ENCODE results near the gene POU4F3. TPM values are rescaled to one million over a fixed set of nuclear protein-coding genes. Genes with fewer than 3 reads are reported as not detected.

POU4F3 gene
- total RNA-seq, 2 donors from 2014 or later = not detected

- ATAC-seq (ENCODE audit: insufficient number of reproducible peaks, low FRiP score, low read depth) = no peak
- Histone ChIP-seq H3K4me3 (no peak overlapping the region), H3K27me3 (replicated peaks; ENCODE audit: insufficient read depth) (no peaks in the 10 kb centered on the region), H3K9me3 (no peaks in the 10 kb centered on the region), H3K36me3 (no peaks in the 10 kb centered on the region), H3K4me1 (ENCODE audit: control insufficient read depth in 1 of 2, low read depth in 2 of 2) (no peaks in the 10 kb centered on the region), H3K27ac (no peak overlapping the region)
- TF ChIP-seq, protein P1, sequence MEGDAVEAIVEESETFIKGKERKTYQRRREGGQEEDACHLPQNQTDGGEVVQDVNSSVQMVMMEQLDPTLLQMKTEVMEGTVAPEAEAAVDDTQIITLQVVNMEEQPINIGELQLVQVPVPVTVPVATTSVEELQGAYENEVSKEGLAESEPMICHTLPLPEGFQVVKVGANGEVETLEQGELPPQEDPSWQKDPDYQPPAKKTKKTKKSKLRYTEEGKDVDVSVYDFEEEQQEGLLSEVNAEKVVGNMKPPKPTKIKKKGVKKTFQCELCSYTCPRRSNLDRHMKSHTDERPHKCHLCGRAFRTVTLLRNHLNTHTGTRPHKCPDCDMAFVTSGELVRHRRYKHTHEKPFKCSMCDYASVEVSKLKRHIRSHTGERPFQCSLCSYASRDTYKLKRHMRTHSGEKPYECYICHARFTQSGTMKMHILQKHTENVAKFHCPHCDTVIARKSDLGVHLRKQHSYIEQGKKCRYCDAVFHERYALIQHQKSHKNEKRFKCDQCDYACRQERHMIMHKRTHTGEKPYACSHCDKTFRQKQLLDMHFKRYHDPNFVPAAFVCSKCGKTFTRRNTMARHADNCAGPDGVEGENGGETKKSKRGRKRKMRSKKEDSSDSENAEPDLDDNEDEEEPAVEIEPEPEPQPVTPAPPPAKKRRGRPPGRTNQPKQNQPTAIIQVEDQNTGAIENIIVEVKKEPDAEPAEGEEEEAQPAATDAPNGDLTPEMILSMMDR (IDR thresholded peaks at IDR 0.05) = no peak
- no peak for DNase-seq (ENCODE audit: low spot score)
These were observed 8.9 kb upstream of the POU4F3 start for GRCh38 chr5:146329697-146330096.

GRCh38 chr5:146331423-146331822, 7.2 kb upstream of the POU4F3 start:
- ATAC-seq (ENCODE audit: insufficient number of reproducible peaks, low FRiP score, low read depth) (no peak), DNase-seq (ENCODE audit: low spot score) (no peak)
- Histone ChIP-seq H3K4me1 (ENCODE audit: control insufficient read depth in 1 of 2, low read depth in 2 of 2) (no peaks in the 10 kb centered on the region), H3K4me3 (no peak overlapping the region), H3K36me3 (no peaks in the 10 kb centered on the region), H3K27ac (no peak overlapping the region), H3K9me3 (no peaks in the 10 kb centered on the region), H3K27me3 (replicated peaks; ENCODE audit: insufficient read depth) (no peaks in the 10 kb centered on the region)
- TF ChIP-seq, protein P1 (IDR thresholded peaks at IDR 0.05) = no peak

- Histone ChIP-seq H3K4me1 (ENCODE audit: control insufficient read depth in 1 of 2, low read depth in 2 of 2) (no peaks in the 10 kb centered on the region), H3K36me3 (no peaks in the 10 kb centered on the region), H3K9me3 (no peaks in the 10 kb centered on the region), H3K4me3 (no peak overlapping the region), H3K27ac (no peak overlapping the region), H3K27me3 (replicated peaks; ENCODE audit: insufficient read depth) (peaks cover 2% of the 10 kb centered on the region)
- TF ChIP-seq, protein P1 (IDR thresholded peaks at IDR 0.05) = no peak
- no peak for DNase-seq (ENCODE audit: low spot score)
- no peak for ATAC-seq (ENCODE audit: insufficient number of reproducible peaks, low FRiP score, low read depth)
These were observed 4.5 kb upstream of the POU4F3 start for GRCh38 chr5:146334074-146334533.

- no peaks in the 10 kb centered on the region for H3K36me3 ChIP-seq
- no peak overlapping the region for H3K27ac ChIP-seq
- ATAC-seq (ENCODE audit: insufficient number of reproducible peaks, low FRiP score, low read depth) (no peak), DNase-seq (ENCODE audit: low spot score) (no peak)
- TF ChIP-seq, protein P1 (IDR thresholded peaks at IDR 0.05) = no peak
- no peaks in the 10 kb centered on the region for H3K9me3 ChIP-seq
- H3K27me3 ChIP-seq (replicated peaks; ENCODE audit: insufficient read depth) = peaks cover 17% of the 10 kb centered on the region
- no peak overlapping the region for H3K4me3 ChIP-seq
- H3K4me1 ChIP-seq (ENCODE audit: control insufficient read depth in 1 of 2, low read depth in 2 of 2) = peaks cover 0 to 10% of the 10 kb centered on the region in 2 donors
These were observed 2.4 kb upstream of the POU4F3 start for GRCh38 chr5:146336197-146336596.

DNA sequence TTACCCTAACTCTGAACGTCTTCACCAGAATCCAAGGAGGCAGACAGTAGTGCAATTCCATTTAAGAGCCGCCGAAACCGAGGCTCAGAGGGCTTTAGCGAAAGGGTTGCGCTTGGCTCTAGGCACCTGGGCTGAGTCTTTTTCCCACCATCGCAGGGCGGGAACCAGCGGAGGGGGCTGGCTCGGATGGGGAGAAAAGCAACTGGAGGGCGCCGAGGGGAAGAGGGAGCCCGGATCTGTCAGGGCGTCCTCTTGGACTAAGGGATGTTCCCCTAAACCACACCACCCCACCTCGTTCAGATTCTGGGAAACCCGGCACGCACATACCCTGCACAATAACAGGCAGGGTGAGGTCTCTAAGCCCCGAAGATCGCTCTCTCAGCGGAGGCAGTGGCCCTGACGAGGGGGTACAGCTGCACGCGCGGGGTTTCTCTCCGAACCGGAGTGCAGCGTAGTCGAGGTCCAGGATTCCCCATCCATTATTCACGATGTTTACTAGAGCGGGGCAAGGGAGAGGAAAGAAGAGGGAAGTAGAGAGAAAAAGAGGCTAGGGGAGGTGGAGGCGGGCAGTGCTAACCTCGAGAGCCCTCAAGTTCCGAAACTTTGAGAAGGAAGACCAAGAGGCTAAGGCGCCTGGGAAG, 1.3 kb upstream of the POU4F3 start:
- Histone ChIP-seq H3K4me1 (ENCODE audit: control insufficient read depth in 1 of 2, low read depth in 2 of 2) (peaks cover 0 to 10% of the 10 kb centered on the region in 2 donors), H3K4me3 (no peak overlapping the region), H3K27ac (no peak overlapping the region), H3K9me3 (no peaks in the 10 kb centered on the region), H3K36me3 (no peaks in the 10 kb centered on the region), H3K27me3 (replicated peaks; ENCODE audit: insufficient read depth) (peaks cover 17% of the 10 kb centered on the region)
- DNase-seq (ENCODE audit: low spot score) = no peak
- ATAC-seq (ENCODE audit: insufficient number of reproducible peaks, low FRiP score, low read depth) = no peak
- TF ChIP-seq, protein P1 (IDR thresholded peaks at IDR 0.05) = no peak
